ENCODE results near the gene BDP1.
"Not testable (repeated sequence)": the region's sequence is repeated elsewhere in the genome, so short reads cannot be mapped to it uniquely, and the experiment has no call there.

BDP1 gene, protein sequence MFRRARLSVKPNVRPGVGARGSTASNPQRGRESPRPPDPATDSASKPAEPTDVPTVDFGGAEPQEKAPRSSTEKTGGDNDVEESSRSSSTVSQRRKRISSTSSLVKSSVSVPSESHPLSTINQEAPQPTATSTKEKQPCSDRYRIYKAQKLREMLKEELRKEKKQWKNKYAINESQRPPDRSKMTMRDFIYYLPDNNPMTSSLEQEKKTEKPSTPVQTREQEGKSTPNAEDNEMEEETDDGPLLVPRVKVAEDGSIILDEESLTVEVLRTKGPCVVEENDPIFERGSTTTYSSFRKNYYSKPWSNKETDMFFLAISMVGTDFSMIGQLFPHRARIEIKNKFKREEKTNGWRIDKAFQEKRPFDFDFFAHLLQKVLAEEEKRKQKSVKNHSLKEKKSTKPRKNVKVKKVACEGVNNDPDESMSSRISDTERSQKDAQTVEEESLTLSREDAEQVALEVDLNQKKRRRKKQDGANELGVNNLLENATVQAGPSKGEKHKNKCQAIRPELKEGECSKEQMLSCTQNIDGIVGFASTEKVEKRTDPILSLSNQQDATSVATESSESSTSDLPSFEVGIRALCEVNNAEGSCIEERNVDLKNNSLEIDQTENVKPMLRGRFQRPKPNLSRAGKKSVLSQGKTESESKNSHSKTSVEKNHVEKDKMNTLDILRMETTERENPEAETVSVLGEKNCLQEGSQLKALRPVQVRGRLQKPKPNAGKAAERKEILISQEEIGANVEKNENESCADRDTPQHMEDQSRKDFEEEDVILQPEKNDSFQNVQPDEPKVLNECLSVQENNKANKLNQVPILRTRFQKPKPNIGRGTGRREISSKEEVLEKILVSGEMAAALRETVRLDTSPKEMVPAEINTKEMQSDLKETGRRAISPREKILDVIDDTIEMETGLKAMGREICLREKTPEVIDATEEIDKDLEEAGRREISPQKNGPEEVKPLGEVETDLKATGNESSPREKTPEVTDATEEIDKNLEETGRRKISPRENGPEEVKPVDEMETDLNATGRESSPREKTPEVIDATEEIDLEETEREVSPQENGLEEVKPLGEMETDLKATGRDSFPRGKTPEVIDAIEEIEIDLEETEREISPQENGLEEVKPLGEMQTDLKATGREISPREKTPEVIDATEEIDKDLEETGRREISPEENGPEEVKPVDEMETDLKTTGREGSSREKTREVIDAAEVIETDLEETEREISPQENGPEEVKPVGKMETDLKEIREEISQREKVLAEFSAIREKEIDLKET (N-terminal part only)

DNA sequence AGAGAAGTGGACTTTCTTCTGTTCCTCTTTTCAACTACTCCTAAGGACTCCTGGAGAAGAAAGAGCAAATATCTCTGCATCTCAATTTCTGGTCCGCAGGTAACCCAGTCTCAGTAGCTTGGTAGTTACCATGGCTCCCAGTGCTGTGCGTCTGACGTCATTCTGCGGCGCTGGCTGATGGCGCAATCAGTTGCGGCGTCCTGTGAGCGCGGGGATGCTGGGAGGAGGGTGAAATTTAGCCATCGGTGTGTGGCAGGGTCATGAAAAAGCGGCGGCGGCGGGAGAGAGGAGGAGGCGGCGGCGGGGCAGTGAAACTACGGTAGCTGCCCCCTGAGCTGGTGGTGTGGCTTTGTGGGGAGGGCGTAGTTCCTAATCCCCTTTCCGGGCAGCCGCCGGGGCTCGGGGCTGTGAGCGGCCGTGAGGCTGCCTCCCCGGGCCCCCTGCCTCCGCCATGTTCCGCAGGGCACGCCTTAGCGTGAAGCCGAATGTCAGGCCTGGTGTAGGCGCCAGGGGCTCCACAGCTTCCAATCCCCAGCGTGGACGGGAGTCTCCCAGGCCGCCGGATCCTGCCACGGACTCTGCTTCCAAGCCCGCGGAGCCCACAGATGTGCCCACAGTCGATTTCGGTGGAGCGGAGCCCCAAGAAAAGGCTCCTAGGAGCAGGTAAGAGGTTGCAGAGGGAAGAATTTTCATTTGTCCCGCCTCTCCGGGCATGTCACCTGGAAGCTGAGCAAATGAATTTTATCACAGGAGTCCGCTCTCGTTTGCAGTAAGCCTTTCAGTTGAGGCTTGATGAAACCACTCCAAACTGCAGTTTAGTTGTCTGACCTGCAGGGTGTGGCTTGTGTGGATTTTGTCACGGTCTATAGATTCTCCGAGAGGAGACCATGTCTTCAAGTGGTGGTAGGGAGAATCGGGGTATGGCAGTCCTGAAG is at the start of gene BDP1:
TSS of gene BDP1 (plus strand) at position 225 of the 935 bp plus-strand sequence. CDS start at position 452, 227 bp downstream.
- peak; percentile 94 for DNase-seq (ENCODE audit: low spot score)

DNA sequence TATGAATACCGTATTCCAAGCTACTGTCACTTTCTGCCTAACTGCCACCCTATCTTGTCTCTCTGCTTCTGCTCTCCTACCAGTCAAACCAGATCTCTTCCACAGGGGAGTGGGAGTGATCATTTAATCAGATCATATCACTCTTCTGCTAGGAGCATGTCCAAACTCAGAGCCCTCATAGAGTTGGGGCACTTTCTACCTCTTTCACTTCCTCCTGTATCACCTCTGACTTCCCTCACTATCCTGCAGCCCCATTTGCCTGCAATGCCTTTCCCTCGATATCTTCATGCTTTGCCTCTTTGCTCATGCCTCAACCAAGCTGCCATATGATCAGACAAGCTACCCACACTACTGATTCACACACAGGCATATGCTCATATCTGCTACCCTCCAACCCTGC is 45.4 kb upstream of the BDP1 start:
- DNase-seq (ENCODE audit: low spot score) = not testable (repeated sequence)

DNA sequence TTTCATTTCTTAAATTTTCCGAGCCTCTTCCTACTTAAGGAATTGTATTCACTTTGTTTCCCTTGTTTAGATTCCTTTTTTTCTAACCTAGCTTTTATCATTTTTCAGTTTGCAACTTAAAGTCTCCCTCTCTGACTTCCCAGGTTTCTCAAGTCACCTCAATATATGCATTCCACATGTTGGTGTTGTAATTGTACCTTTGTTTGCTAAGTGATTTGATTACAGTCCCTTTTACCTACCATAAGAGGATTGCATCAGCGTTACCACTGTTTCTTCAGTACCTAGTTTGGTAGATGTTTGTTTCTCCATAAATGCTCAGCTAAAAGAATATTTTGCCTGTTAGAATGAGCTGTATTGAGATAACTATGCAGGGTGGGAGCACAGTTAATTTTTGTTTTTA is 39.8 kb upstream of the BDP1 start:
- DNase-seq (ENCODE audit: low spot score) = not testable (repeated sequence)

- not testable (repeated sequence) for DNase-seq (ENCODE audit: low spot score)
Observed at GRCh38 chr5:71418026-71418425, 37.4 kb upstream of the BDP1 start.

DNA sequence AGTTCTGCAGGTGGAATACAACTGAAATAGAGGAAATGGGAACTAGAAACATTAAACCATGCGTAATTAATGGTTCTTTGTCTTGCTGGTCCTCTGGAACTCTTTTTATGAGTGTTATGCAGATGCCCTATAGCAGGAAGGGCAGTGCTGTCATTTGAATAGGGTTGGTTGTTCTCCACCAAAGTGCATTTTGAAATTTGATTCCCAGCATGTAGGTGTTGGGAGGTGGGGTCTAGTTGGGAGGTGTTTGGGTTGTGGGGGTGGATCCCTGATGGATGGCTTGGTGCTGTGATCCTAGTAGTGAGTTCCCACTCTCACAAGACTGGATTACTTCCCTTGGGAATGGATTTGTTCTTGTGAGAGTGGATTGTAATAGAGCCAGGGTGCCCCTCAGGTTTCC is 34.2 kb upstream of the BDP1 start:
- not testable (repeated sequence) for DNase-seq (ENCODE audit: low spot score)

DNA sequence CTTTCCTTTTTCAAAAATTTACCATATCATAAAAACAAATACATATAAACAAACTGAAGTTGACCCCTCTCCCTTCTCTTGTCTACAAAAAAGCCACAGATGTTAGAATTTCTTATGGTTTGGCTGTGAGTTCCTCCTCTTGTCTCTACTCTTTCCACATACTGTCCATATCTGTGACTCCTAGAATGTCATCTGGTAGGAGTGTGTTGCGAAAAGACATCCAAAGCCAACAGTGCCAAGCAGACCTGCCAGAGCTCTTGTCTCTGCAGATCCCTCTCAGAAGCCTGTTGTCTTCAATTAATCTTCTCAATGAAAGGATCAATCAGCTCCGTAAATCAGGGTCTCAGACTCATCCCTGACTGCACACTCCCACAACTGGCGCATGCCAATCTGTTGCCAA is 31.6 kb upstream of the BDP1 start:
- DNase-seq (ENCODE audit: low spot score) = not testable (repeated sequence)

- DNase-seq (ENCODE audit: low spot score) = not testable (repeated sequence)
Observed at GRCh38 chr5:71426686-71427474, 28.6 kb upstream of the BDP1 start.

DNA sequence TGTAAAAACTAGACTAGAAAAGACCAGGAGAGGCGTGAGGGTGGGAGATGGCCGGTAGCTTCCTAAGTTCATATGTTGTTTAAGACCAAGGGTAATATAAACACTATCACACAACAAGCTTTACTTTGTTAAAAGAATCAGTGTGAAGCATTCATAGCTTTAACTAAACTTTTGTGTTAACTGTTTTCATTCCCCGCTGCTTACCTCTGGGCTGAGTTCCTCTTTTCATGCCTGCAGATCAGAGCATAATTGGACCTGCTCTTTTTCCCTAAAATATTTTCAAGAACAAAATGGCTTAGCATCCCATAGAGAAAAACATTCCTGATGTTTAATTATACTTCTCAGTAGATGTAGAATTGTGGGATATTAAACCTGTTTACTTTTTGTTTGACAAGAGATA is 23.0 kb upstream of the BDP1 start:
- DNase-seq (ENCODE audit: low spot score) = not testable (repeated sequence)

- DNase-seq (ENCODE audit: low spot score) = not testable (repeated sequence)
Observed at GRCh38 chr5:71434825-71435224, 20.6 kb upstream of the BDP1 start.

GRCh38 chr5:71441564-71441963 is 13.9 kb upstream of the BDP1 start:
- not testable (repeated sequence) for DNase-seq (ENCODE audit: low spot score)

DNA sequence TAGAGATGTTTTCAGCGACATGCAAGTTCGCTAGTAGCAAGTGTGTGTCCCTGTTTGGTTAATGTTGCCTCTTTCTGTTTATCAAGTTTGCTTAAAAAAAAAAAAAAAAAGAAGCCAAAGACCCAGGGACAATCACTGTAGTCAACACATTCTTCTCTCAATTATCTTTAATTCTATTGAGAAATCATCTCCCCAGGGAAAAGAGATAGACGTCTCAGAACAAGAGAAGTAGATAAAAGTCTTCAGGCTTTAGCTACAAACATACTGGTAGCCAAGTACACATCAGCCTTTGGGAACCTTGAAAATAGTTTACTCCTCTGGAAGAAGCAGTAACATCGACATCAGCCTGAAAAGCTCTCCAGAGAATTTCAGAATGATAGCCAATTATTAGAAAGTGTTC is 11.6 kb upstream of the BDP1 start:
- DNase-seq (ENCODE audit: low spot score) = not testable (repeated sequence)

GRCh38 chr5:71445015-71445414 is 10.4 kb upstream of the BDP1 start:
- not testable (repeated sequence) for DNase-seq (ENCODE audit: low spot score)

GRCh38 chr5:71445523-71446152 is 9.8 kb upstream of the BDP1 start:
- DNase-seq (ENCODE audit: low spot score) = not testable (repeated sequence)

DNA sequence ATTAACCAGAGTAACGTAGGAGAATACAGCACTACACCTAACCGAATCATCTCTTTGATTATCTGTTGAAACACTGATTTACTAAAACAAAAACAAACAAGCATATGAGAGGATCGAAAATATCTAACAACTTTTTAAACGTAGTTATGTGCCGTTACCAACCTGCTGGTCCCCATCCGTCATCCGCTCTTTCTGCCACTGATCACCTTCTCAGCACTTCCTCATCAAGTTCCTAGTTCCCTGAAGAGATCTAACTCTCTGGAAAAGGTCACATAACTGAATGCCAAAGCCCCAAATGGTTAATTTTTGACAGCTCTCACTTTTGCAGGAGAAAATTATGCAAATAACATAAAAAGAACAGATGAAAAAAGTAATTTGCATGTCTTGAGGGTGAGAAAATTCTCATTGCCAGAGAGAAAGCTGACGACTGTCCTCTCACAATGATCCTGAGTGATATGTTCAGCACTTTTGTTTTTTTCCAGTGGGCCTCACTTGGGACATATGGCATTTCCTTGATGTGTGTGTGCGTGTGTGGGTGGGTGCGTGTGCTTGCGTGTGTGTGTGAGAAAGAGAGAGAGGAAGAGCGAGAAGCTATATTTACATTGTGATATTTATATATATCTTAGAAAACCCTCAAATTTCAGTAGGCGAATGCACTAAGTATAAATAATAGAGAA is 8.8 kb upstream of the BDP1 start:
- DNase-seq (ENCODE audit: low spot score) = not testable (repeated sequence)

DNA sequence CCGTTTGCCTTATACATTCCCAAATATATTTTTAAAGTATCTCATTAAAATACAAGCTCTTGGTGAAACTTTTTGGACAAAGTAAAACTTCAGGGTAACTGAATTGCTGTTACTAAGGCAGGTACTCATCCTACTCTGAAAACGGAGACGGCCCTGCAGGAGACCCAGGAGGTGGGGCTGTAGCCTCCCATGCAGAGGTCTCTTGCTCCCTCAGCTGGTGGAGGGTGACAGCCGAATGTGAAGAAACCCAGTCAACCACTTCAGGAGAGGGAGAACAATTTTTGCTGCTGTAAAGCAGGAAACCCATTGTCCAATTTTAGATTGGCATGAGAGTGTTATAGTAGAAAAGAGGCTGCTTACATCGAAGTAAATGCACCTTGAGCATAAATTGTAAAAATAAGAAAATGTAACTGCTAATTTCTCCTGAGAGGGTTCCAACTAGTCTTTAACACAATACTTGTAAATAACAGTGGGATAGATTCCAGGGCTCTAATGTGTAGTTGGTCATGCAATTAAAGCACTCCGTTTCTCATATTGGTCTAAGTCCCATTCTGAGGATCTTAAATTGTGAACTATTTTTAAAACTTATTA is 8.1 kb upstream of the BDP1 start:
- DNase-seq (ENCODE audit: low spot score) = not testable (repeated sequence)

DNA sequence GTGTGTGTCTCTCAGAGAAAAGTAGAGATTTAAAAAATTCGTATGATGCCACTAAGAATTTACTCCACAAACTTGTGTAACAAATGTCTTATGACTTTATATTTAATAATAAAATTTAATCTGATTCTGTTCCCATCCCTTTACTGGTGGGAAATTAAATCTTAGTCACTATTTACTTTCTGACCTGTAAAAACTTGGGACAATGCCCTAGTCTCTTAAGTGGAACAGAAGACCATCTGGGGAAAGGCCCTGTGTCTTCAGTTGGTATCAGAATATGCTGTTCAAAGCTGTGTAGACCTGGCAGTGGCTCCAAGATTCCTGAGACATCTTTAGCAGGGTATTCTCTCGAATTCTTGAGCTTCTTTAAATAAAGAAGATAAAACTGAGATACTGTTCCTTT is 2.6 kb upstream of the BDP1 start:
- no peak for DNase-seq (ENCODE audit: low spot score)

DNA sequence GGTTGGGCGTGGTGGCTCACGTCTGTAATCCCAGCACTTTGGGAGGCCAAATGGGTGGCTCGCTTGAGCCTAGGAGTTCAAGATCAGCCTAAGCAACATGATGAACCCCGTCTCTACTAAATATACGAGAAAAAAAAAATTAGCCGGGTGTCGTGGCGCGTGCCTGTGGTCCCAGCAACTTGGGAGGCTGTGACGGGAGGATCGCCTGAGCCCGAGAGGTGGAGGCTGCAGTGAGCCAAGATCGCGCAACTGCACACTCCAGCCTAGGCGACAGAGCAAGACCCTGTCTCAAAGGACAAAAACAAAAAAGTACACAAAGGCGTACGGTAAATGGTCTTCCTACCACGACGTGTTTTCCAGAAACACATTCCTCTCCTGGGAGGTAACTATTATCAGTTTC is 538 bp upstream of the BDP1 start:
- no peak for DNase-seq (ENCODE audit: low spot score)

- no peak for DNase-seq (ENCODE audit: low spot score)
Observed at GRCh38 chr5:71456362-71456743, 902 bp downstream of the BDP1 start.

- no peak for DNase-seq (ENCODE audit: low spot score)
Observed at GRCh38 chr5:71457106-71457505, 1.7 kb downstream of the BDP1 start.
